ENCODE results near the gene NUDT7.

The NUDT7 gene

GRCh38 chr16:77722309-77723107 lies at the start of gene NUDT7:
TSS of gene NUDT7 (plus strand) at chr16:77722514. CDS start at chr16:77722583, 69 bp downstream.
- peak; percentile 85 for DNase-seq

DNA sequence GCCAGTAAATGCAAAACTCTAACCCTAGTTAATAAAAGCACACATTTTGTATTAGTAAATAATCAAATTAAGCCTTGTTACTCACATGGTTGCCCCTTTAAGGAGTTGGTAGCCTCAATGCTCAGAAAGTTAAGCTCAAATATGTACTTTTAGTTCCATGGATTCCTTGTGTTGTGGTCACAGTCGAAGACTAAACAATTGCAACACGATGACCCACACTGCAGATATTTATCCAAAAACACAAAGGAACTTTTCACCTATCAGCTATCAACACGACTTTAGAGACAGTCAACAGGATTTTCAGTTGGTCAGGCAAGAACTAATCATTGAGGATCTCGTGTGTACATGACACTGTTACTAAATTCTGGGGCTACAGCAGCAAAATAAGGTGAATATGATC lies 47.4 kb upstream of the NUDT7 start:
- no peak for DNase-seq

GRCh38 chr16:77675464-77676324 lies 46.6 kb upstream of the NUDT7 start:
- peak; percentile 24 for DNase-seq

GRCh38 chr16:77677129-77677528 lies 45.2 kb upstream of the NUDT7 start:
- no peak for DNase-seq

GRCh38 chr16:77679391-77679790 lies 42.9 kb upstream of the NUDT7 start:
- no peak for DNase-seq

- DNase-seq, result no peak
Observed at GRCh38 chr16:77679901-77680300, 42.4 kb upstream of the NUDT7 start.

GRCh38 chr16:77680496-77680895 lies 41.8 kb upstream of the NUDT7 start:
- no peak for DNase-seq

GRCh38 chr16:77682586-77682985 lies 39.7 kb upstream of the NUDT7 start:
- DNase-seq, result no peak

- DNase-seq, result no peak
Observed at GRCh38 chr16:77683397-77684180, 38.7 kb upstream of the NUDT7 start.

GRCh38 chr16:77684181-77684526 lies 38.2 kb upstream of the NUDT7 start:
- no peak for DNase-seq

GRCh38 chr16:77686385-77686784 lies 35.9 kb upstream of the NUDT7 start:
- no peak for DNase-seq

DNA sequence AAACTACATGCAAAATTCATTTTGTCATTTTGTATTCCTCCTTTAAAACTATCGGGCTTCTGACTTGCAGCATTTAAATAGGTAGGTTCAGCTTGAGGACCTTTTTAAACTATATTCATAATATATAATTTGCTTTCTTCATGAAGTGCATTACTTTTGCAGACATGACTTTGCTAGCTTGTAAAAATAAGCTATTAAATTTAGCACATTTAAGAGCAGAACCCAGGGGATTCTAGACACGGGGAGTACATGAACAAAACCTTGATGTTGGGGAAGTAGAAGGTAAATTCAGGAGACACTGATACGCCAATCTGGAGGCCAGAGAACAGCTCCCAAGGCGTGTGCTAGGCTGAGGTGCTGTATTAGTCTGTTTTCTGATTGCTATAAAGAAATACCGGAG lies 32.3 kb upstream of the NUDT7 start:
- DNase-seq, result no peak

DNA sequence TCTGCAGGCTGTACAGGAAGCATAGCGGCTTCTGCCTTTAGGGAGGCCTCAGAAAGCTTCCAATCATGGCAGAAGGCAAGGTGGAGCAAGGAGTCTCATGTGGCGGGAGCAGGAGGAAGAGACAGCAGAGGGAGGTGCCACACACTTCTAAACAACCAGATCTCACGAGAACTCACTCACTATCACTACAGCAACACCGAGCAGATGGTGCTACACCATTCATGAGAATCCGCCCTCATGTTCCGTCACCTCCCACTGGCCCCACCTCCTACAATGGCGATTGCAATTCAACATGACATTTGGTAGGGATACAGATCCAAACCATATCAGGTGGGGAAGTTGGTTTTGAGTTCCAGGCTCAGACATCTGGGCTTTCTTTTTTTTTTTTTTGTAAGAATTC lies 31.9 kb upstream of the NUDT7 start:
- no peak for DNase-seq

DNA sequence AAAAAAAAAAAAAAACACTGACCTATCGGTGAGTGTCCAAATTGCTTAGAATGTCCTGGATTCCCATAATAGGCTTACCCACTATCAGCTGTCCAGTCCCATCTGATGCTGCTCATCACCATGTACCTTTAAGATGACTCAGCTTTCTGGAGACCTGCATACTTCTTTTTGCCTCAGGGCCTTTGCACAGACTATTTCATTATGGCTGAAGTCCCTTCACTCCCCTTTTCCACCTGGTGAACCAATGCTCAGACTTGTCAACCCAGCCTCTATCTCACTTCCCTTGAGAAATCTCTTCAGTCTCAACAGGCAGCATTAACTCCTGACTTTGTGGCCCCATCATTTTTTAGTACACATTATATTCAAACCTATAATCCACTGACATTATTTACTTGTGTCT lies 29.7 kb upstream of the NUDT7 start:
- no peak for DNase-seq

GRCh38 chr16:77696149-77696548 lies 26.2 kb upstream of the NUDT7 start:
- no peak for DNase-seq

- no peak for DNase-seq
Observed at GRCh38 chr16:77700846-77701245, 21.5 kb upstream of the NUDT7 start.

DNA sequence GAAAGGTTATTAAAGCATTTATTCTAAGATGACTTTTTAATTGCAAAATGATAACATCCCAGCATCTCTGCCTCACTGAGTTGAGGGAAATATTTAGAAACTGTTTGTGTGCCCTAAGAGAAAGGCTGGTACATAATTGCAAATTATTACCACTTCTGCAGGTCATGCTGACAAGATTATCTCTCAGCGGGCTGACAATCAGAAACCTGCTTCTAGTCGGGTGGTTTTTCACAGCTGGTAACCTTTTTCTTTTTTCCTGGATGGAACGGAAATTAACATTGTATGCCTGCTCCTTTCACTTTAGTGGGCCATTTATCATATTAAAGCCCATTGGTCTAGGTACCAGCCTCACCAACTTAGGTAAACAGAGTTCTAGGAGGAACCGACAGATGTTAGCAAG lies 17.0 kb upstream of the NUDT7 start:
- DNase-seq, result no peak

GRCh38 chr16:77711179-77711578 lies 11.1 kb upstream of the NUDT7 start:
- no peak for DNase-seq

- no peak for DNase-seq
Observed at GRCh38 chr16:77711775-77712174, 10.5 kb upstream of the NUDT7 start.

GRCh38 chr16:77715145-77715544 lies 7.2 kb upstream of the NUDT7 start:
- no peak for DNase-seq

- DNase-seq, result no peak
Observed at GRCh38 chr16:77721752-77722308, 484 bp upstream of the NUDT7 start.

GRCh38 chr16:77723108-77723514 lies 797 bp downstream of the NUDT7 start:
- DNase-seq, result no peak

DNA sequence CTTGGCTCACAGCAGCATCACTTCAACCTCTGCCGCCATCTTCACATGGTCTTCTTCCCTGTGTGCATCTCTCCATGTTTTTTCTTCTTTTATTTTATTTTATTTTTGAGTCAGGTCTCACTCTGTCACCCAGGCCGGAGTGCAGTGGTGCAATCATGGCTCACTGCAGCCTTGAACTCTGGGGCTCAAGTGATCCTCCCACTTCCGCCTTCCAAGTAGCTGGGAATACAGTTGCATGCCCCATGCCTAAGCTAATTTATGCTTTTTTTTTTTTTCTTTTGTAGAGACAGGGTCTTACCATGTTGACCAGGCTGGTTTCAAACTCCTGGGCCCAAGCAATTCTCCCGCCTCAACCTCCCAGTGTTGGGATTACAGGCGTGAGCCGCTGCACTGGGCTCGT lies 1.9 kb downstream of the NUDT7 start:
- DNase-seq, result no peak
